Measurements from ENCODE around the gene KCND3. TPM values are rescaled to one million over a fixed set of nuclear protein-coding genes. Genes with fewer than 3 reads are reported as not detected.

KCND3 gene
- total RNA-seq, 1 donor = 0.09 TPM

DNA sequence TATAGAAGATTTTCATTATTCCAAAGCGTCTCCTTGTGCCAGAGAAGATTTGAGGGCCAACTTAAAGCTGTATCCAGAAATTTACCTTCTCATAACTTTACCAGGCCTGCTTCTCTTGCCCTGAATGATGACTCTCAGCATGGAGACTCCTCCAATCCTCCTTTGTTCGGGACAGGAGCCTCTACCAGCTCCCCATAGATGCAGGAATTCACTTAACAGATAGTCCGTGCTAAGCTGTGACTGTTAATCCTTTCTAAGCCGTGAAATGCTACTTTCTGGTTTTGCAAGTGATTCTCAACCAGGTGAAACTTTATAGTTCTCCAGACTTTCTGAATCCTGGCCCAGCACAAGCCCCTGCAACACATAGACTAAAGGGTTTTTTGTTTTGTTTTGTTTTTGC, 31.8 kb upstream of the KCND3 start:
- TF ChIP-seq, protein P1, sequence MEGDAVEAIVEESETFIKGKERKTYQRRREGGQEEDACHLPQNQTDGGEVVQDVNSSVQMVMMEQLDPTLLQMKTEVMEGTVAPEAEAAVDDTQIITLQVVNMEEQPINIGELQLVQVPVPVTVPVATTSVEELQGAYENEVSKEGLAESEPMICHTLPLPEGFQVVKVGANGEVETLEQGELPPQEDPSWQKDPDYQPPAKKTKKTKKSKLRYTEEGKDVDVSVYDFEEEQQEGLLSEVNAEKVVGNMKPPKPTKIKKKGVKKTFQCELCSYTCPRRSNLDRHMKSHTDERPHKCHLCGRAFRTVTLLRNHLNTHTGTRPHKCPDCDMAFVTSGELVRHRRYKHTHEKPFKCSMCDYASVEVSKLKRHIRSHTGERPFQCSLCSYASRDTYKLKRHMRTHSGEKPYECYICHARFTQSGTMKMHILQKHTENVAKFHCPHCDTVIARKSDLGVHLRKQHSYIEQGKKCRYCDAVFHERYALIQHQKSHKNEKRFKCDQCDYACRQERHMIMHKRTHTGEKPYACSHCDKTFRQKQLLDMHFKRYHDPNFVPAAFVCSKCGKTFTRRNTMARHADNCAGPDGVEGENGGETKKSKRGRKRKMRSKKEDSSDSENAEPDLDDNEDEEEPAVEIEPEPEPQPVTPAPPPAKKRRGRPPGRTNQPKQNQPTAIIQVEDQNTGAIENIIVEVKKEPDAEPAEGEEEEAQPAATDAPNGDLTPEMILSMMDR (IDR thresholded peaks at IDR 0.05; ENCODE audit: insufficient read depth, low read length) = no peak
- DNase-seq (ENCODE audit: low read depth) = no peak
- H3K4me3 ChIP-seq (ENCODE audit: low read depth, low read length) = no peak overlapping the region

DNA sequence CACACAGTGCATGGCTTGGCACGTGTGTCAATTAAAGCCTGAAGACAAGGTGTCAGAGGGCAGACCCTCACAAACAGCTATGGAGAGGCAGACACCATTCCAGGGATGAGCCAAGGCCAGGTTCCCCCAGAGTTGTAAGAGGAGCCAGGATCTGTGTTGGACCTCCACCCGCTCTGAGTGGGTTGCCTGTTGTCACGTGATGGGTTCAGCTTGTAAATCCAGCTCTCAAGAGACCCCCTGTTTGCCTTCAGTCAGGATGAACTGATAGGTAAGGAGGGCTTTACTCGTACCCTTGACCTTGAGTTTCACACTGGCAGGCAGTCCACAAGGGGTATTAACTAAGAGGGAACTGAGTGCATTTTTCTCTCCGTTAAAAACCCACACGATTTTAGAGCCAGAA, 27.7 kb upstream of the KCND3 start:
- no peak for DNase-seq (ENCODE audit: low read depth)
- no peak overlapping the region for H3K4me3 ChIP-seq (ENCODE audit: low read depth, low read length)
- TF ChIP-seq, protein P1 (IDR thresholded peaks at IDR 0.05; ENCODE audit: insufficient read depth, low read length) = no peak

DNA sequence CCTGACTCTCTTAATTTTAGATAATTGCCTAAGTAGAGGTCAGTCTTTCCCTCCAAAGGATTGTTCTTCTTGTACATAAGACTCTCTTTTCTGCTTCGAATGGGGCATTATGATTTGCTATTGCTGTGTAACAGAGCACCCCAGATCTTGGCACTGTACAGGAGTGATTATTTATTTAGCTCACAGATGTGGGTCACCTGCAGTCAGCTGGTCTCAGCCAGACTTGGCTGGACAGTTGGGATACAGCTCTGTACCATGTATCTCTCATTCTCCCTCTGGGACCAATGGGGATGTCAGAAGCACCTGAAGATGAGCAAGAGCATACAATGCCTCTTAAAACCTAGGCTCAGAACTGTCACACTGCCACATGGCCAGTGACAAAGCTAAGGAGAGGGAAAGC, 23.4 kb upstream of the KCND3 start:
- H3K4me3 ChIP-seq (ENCODE audit: low read depth, low read length) = no peak overlapping the region
- DNase-seq (ENCODE audit: low read depth) = no peak
- TF ChIP-seq, protein P1 (IDR thresholded peaks at IDR 0.05; ENCODE audit: insufficient read depth, low read length) = no peak

DNA sequence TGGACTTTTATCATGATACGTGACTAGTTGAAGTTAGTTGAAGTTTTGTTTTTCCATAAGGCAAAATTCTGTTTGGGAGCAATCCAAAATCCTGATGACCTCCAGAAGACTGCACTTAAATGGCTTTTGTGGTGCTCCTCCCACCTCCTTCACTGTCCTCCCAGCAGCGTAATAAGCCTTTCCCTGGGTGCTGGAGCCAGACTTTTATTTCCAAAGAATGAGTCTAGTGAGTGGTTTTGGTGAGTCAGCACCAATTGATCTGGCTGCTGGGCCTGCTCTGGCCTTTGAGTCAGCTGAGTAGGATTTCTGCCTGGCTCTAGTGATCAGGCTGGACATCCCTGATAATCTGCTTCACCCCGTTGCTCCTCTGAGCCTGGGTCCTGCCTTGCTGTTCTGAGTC, 21.7 kb upstream of the KCND3 start:
- peak; percentile 67 for DNase-seq (ENCODE audit: low read depth)
- TF ChIP-seq, protein P1 (IDR thresholded peaks at IDR 0.05; ENCODE audit: insufficient read depth, low read length) = no peak
- H3K4me3 ChIP-seq (ENCODE audit: low read depth, low read length) = no peak overlapping the region

DNA sequence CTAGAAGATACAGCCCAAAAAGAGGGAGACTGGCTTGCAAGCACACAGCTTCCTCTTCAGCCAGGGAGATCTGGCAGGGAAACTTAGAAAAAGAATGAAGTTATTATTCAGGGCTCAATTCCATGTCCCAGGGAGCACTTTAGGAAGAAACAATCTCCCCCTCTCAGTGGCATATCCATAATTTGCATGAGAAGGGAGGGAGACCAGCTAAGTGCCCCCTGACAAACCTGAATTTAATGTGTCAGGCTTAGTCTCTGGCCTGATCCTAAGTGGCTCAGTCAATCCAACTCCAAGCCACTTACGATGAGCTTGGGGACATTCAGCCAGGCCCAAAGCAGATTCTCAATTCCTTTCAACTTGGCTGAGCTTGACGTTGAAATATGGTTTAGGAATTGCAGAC, 17.7 kb upstream of the KCND3 start:
- TF ChIP-seq, protein P1 (IDR thresholded peaks at IDR 0.05; ENCODE audit: insufficient read depth, low read length) = no peak
- no peak for DNase-seq (ENCODE audit: low read depth)
- H3K4me3 ChIP-seq (ENCODE audit: low read depth, low read length) = no peak overlapping the region

DNA sequence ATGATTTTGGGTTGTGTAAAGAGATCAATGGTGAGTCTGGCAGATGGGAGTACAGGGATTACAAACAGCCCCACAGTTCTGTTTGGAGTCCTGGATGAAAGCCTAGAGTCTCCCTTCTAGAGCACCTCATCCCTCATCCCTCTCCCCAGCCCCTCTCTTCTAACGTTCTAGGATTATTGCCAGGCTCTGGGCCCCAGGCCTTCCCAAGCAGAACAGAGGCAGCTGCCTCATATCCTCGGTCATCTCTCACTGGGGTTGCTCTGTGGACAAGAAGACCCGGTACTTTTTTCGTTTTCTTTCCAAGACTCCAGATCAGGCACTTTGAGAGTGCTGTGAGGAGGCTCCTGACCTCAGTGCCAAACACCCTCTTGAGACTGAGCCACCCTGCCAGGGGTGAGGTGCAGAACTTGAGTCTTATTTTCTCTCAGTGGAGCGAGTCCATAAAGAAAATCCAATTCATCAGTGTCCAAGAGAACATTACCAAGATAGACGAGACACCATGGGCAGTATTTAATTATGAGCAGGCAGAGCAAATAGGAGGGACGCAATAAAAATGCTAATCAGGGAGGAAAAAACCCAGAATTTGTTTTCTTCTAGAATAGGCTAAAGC, 17.1 kb upstream of the KCND3 start:
- TF ChIP-seq, protein P1 (IDR thresholded peaks at IDR 0.05; ENCODE audit: insufficient read depth, low read length) = no peak
- H3K4me3 ChIP-seq (ENCODE audit: low read depth, low read length) = no peak overlapping the region
- no peak for DNase-seq (ENCODE audit: low read depth)

DNA sequence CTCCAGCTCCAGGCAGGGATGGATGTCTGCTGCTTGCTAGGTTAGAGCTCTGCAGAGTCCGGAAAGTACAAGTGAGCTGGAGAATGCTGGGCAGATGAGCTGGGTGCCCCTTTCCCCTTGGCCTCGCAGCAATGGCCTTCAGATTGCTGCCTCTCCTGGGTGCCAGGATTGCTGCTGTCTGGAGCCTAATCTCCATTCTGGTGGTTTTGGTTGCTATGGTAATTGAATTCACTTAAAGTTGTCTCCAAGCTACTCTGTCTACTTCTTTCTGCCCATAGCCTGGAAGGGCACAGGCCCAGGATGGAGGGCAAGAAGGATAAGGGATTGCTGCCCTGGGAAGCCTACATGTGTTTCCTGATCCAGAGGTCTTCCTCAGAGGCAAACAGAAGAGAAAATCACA, 14.6 kb upstream of the KCND3 start:
- no peak for DNase-seq (ENCODE audit: low read depth)
- TF ChIP-seq, protein P1 (IDR thresholded peaks at IDR 0.05; ENCODE audit: insufficient read depth, low read length) = no peak

More for the DNA sequence above, 14.6 kb upstream of the KCND3 start:
- H3K4me3 ChIP-seq (ENCODE audit: low read depth, low read length) = no peak overlapping the region
